Urinary bladder (tissue), 4 donors: ENCODE measurements around the gene ANAPC2. TPM values are rescaled to one million over a fixed set of nuclear protein-coding genes. Genes with fewer than 3 reads are reported as not detected.
A peak's percentile ranks its signal among the peaks of the same experiment; 100 is the strongest.

ENCODE experiments used
- DNase-seq: peaks from one replicate; pipeline ENCODE4 v3.0.0-alpha.2; 2015; ENCODE audit errors: extremely low spot score
- H3K27ac ChIP-seq: one replicate; pipeline ENCODE4 v1.5.1; 2013; ENCODE audit warnings: low read depth, mild to moderate bottlenecking, moderate library complexity
- H3K36me3 ChIP-seq: one replicate; pipeline ENCODE4 v1.6.1; 2013; ENCODE audit warnings: mild to moderate bottlenecking, moderate library complexity; ENCODE audit not compliant: insufficient read depth
- H3K4me1 ChIP-seq: one replicate; pipeline ENCODE4 v1.6.1; 2013; ENCODE audit warnings: mild to moderate bottlenecking, moderate library complexity; ENCODE audit not compliant: insufficient read depth
- H3K4me3 ChIP-seq: one replicate; pipeline ENCODE4 v1.5.1; 2013; ENCODE audit warnings: low read depth, low read length
- WGBS: extraction: QIAGEN DNeasy Blood & Tissue Kit; methylation state at CpG from one replicate; pipeline ENCODE4 v1.1.7; 2013; 5-methylcytosine and 5-hydroxymethylcytosine counted together
- polyA plus RNA-seq: library from polyadenylated mRNA; stranded (reverse); fragments of 200-250 nt; gene quantifications from one replicate; pipeline ENCODE4 v1.2.3, GENCODE V29; 2013
- total RNA-seq: library from RNA; depleted of rRNA; stranded (reverse); fragments of >200 nt; gene quantifications from one replicate; pipeline ENCODE4 v1.2.3, GENCODE V29; 2014
- donor health status: healthy with polysubstance abuse.
- donor health status: healthy.

The ANAPC2 gene
- total and polyA plus RNA-seq, 2 donors = 18.6 to 40.3 TPM

- Histone ChIP-seq H3K36me3 (no peaks in the 10 kb centered on the region), H3K4me3 (no peak overlapping the region), H3K4me1 (no peaks in the 10 kb centered on the region), H3K27ac (no peak overlapping the region)
- DNase-seq = no peak
- WGBS = 90% methylated on average over 49 of the region's 49 CpGs
Observed at GRCh38 chr9:137213160-137214060, 25.1 kb upstream of the ANAPC2 start.

GRCh38 chr9:137212520-137212919 lies 24.2 kb upstream of the ANAPC2 start:
- no peaks in the 10 kb centered on the region for H3K36me3 ChIP-seq
- H3K4me1 ChIP-seq = no peaks in the 10 kb centered on the region
- no peak overlapping the region for H3K27ac ChIP-seq
- no peak overlapping the region for H3K4me3 ChIP-seq
- WGBS = 81% methylated on average over 21 of the region's 21 CpGs
- no peak for DNase-seq

- H3K4me3 ChIP-seq = no peak overlapping the region
- H3K36me3 ChIP-seq = no peaks in the 10 kb centered on the region
- H3K4me1 ChIP-seq = no peaks in the 10 kb centered on the region
- DNase-seq = no peak
- WGBS = 80% methylated on average over 13 of the region's 13 CpGs
- H3K27ac ChIP-seq = no peak overlapping the region
Observed at GRCh38 chr9:137211532-137211931, 23.2 kb upstream of the ANAPC2 start.

GRCh38 chr9:137206602-137207001 lies 18.2 kb upstream of the ANAPC2 start:
- no peaks in the 10 kb centered on the region for H3K4me1 ChIP-seq
- DNase-seq = no peak
- H3K4me3 ChIP-seq = no peak overlapping the region
- H3K27ac ChIP-seq = no peak overlapping the region
- WGBS = 81% methylated on average over 7 of the region's 7 CpGs
- H3K36me3 ChIP-seq = no peaks in the 10 kb centered on the region

- Histone ChIP-seq H3K4me1 (no peaks in the 10 kb centered on the region), H3K4me3 (peak within 1 kb of the TSS; percentile 92), H3K36me3 (no peaks in the 10 kb centered on the region), H3K27ac (peak within 1 kb of the TSS; percentile 54)
- DNase-seq = peak; percentile 57
- under 1% methylated on average over 98 of the region's 98 CpGs for WGBS
Observed at GRCh38 chr9:137205126-137206069, 17.0 kb upstream of the ANAPC2 start, which contains the start of the genes NDOR1 and TMEM203. TSS of gene NDOR1 (plus strand) at chr9:137205700. CDS start at chr9:137205778, 78 bp downstream. TSS of gene TMEM203 (minus strand) at chr9:137205648. CDS start at chr9:137205414, 234 bp downstream.

GRCh38 chr9:137204731-137205125 lies 16.4 kb upstream of the ANAPC2 start:
- H3K27ac ChIP-seq = no peak overlapping the region
- 13% methylated on average over 21 of the region's 21 CpGs for WGBS
- no peaks in the 10 kb centered on the region for H3K4me1 ChIP-seq

GRCh38 chr9:137202966-137203365 lies 14.6 kb upstream of the ANAPC2 start:
- Histone ChIP-seq H3K36me3 (no peaks in the 10 kb centered on the region), H3K27ac (no peak overlapping the region), H3K4me1 (no peaks in the 10 kb centered on the region), H3K4me3 (no peak overlapping the region)
- no peak for DNase-seq
- 83% methylated on average over 8 of the region's 8 CpGs for whole genome bisulfite sequencing

More at GRCh38 chr9:137204731-137205125, 16.4 kb upstream of the ANAPC2 start:
- Histone ChIP-seq H3K4me3 (peak overlapping the region; percentile 92), H3K36me3 (no peaks in the 10 kb centered on the region)
- no peak for DNase-seq

- Histone ChIP-seq H3K4me1 (no peaks in the 10 kb centered on the region), H3K36me3 (no peaks in the 10 kb centered on the region), H3K27ac (peak overlapping the region; percentile 38), H3K4me3 (peak overlapping the region; percentile 61)
- no peak for DNase-seq
- WGBS = 18% methylated on average over 23 of the region's 23 CpGs
Observed at GRCh38 chr9:137201205-137201868, 13.0 kb upstream of the ANAPC2 start.

- peak within 1 kb of the TSS; percentile 54 for H3K27ac ChIP-seq
- under 1% methylated on average over 115 of the region's 118 CpGs for WGBS
- H3K4me3 ChIP-seq = peak within 1 kb of the TSS; percentile 88
- peak; percentile 98 for DNase-seq
- H3K4me1 ChIP-seq = no peaks in the 10 kb centered on the region
- no peaks in the 10 kb centered on the region for H3K36me3 ChIP-seq
Observed at GRCh38 chr9:137200311-137201204, 12.2 kb upstream of the ANAPC2 start, which contains the start of gene TPRN. TSS of gene TPRN (minus strand) at chr9:137200741. CDS start at chr9:137200711, 30 bp downstream.

- Histone ChIP-seq H3K4me1 (no peaks in the 10 kb centered on the region), H3K36me3 (no peaks in the 10 kb centered on the region), H3K27ac (no peak overlapping the region), H3K4me3 (peak overlapping the region; percentile 88)
- 8% methylated on average over 51 of the region's 51 CpGs for WGBS
- DNase-seq = no peak
Observed at GRCh38 chr9:137199411-137200121, 11.2 kb upstream of the ANAPC2 start.

GRCh38 chr9:137198902-137199283 lies 10.5 kb upstream of the ANAPC2 start:
- Histone ChIP-seq H3K36me3 (no peaks in the 10 kb centered on the region), H3K4me3 (no peak overlapping the region), H3K4me1 (no peaks in the 10 kb centered on the region), H3K27ac (no peak overlapping the region)
- no peak for DNase-seq
- 76% methylated on average over 11 of the region's 11 CpGs for WGBS
